BLaER1 treated with 17β-estradiol and CSF1 and Interleukin-3, amounts not matched to agents 10 nM and 100 nM (cell line): ENCODE data around the gene SORCS1.
"Not testable (repeated sequence)": the region's sequence is repeated elsewhere in the genome, so short reads cannot be mapped to it uniquely, and the experiment has no call there.

Source experiments
- H3K27ac ChIP-seq, 11 experiments: shearing (Covaris generic); formaldehyde crosslinking; 2 replicates each; pipeline ENCODE4 v1.8.1; 2022
- H3K27me3 ChIP-seq, 11 experiments: shearing (Covaris generic); formaldehyde crosslinking; 2 replicates each; pipeline ENCODE4 v1.8.1; 2022
- H3K36me3 ChIP-seq, 11 experiments: shearing (Covaris generic); formaldehyde crosslinking; 2 replicates each; pipeline ENCODE4 v1.8.1; 2022
- H3K4me1 ChIP-seq, 10 experiments: shearing (Covaris generic); formaldehyde crosslinking; 2 replicates each; pipeline ENCODE4 v1.8.1; 2022
- H3K4me2 ChIP-seq, 11 experiments: shearing (Covaris generic); formaldehyde crosslinking; 2 replicates each; pipeline ENCODE4 v1.8.1; 2022
- H3K4me3 ChIP-seq, 10 experiments: shearing (Covaris generic); formaldehyde crosslinking; 2 replicates each; pipeline ENCODE4 v1.8.1; 2022
- H3K9ac ChIP-seq, 11 experiments: shearing (Covaris generic); formaldehyde crosslinking; 2 replicates each; pipeline ENCODE4 v1.8.1; 2022
- H3K9me3 ChIP-seq, 11 experiments: shearing (Covaris generic); formaldehyde crosslinking; replicated peaks in 1 of 11; 2 replicates each; pipeline ENCODE4 v1.8.1; 2022
- H4K20me1 ChIP-seq, 11 experiments: shearing (Covaris generic); formaldehyde crosslinking; 2 replicates each; pipeline ENCODE4 v1.8.1; 2022
- Cebpa-rat ChIP-seq, 11 experiments: shearing (Covaris generic); IDR thresholded peaks; 2 replicates each; pipeline ENCODE4 v1.8.1; 2022

Gene SORCS1

DNA sequence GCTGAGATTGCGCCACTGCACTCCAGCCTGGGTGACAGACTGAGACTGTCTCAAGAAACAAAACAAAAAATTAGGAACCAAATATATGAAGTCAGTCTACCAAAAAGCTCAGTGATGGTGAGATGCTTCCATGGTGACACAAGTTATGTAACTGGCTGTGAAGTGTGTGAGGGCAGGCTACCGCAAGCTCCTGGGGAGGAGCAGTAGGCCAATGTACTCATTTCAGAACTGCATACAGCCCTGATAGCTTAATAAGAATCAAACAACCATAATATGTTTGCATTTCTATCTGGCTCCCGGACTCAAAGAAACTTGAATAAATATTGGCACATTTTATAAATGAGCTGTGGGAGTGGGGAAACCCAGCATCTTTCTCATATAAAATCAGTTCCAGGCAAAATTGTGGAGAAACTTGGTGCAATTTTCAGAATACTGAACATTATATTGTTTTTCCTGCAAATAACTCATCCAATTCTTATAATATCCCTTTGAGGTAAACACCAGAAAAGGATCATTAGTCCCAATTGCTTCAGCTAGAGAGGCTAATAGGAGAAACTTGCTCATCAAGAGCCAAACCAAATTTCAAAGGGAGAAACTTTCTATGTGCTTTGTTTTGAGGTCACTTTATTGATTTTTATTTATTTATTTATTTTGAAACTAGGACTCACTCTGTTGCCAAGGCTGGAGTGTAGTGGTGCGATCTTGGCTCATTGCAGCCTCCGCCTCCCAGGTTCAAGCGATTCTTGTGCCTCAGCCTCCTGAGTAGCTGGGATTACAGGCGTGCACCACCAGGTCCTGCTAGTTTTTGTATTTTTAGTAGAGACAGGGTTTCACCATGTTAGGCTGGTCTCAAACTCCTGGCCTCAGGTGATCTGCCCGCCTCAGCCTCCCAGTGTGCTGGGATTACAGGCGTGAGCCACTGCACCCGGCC, 127.0 kb downstream of the SORCS1 start:
- H3K27ac ChIP-seq, result no peak overlapping the region
- H3K4me2 ChIP-seq, result no peak overlapping the region
- no peak overlapping the region for H3K9ac ChIP-seq
- no peak overlapping the region for H3K4me3 ChIP-seq
- H3K4me1 ChIP-seq, result peaks cover 0 to 4% (median under 1%) of the 10 kb centered on the region in 10 experiments; a peak in 10 of 20 replicates
- H3K9me3 ChIP-seq, result peaks cover 0 to 8% (median 0%) of the 10 kb centered on the region in 11 experiments; a peak in 3 of 22 replicates
- no peaks in the 10 kb centered on the region for H4K20me1 ChIP-seq
- no peaks in the 10 kb centered on the region for H3K36me3 ChIP-seq
- H3K27me3 ChIP-seq, result no peaks in the 10 kb centered on the region
- TF ChIP-seq Cebpa-rat (IDR thresholded peaks at IDR 0.05), result no peak

DNA sequence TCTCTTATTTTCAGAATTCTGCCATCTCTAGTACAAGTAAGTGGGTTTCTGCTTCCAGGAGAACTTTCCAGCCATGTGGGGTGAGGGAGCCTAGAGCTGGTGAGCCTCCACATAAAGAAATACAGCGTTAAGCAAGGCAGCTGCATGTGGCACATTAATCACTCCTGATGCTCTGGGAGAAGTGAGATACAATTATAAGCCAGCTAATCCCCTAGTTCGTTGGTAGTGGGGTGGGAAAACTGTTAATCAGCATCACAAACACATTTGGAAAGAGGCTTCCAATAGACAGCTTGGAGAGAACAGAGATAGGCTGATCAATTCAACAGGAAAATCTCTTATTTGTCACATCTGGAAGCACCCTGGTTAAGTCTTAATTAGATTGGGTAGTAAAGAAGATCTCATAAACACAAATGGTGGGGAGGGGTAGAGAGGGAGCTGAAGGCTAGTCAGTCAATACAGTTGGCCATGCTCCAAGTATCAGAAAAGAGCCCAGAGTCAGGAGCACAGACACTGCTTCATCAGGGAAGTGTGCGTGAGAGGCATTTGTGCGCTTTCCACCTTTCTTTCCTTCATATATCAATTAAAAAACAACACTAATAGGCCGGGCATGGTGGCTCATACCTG, 130.6 kb downstream of the SORCS1 start:
- Histone ChIP-seq H3K27me3 (no peaks in the 10 kb centered on the region), H3K36me3 (no peaks in the 10 kb centered on the region), H3K9ac (no peak overlapping the region), H3K4me1 (peaks cover 0 to 14% (median 10%) of the 10 kb centered on the region in 10 experiments; a peak in 11 of 20 replicates), H3K4me3 (no peak overlapping the region), H4K20me1 (no peaks in the 10 kb centered on the region), H3K27ac (no peak overlapping the region), H3K9me3 (peaks cover 0 to 8% (median 0%) of the 10 kb centered on the region in 11 experiments; a peak in 3 of 22 replicates), H3K4me2 (no peak overlapping the region)
- TF ChIP-seq Cebpa-rat (IDR thresholded peaks at IDR 0.05), result no peak

DNA sequence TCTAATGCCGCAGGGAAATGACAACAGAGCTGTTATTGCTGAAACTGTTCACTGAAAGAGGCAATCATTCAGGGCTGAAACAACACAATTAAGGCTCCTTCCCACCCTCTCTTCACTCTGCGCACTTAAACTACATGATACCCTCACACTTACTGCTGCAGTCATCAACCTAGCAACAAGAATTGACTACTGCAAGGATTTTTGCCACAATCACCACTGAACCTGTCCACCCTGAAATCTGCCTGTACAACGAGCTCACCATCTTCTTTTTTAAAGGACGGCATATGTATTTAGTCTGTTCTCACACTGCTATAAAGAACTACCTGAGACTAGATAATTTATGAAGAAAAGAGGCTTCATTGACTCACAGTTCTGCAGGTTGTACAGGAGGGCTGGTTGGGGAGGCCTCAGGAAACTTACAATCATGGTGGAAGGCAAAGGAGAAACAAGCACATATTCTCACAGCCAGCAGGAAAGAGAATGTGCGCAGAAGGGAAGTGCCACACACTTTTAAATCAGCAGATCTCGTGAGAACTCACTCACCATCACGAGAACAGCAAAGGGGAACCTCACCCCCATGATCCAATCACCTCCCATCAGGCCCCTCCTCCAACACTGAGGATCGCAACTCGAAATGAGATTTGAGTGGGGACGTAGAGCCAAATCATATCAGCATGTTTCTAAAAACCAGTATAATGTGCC, 131.7 kb downstream of the SORCS1 start:
- H4K20me1 ChIP-seq, result no peaks in the 10 kb centered on the region
- no peaks in the 10 kb centered on the region for H3K36me3 ChIP-seq
- H3K4me3 ChIP-seq, result no peak overlapping the region
- no peak for TF ChIP-seq Cebpa-rat (IDR thresholded peaks at IDR 0.05)
- H3K27ac ChIP-seq, result peak overlapping the region in 2 of 11 experiments; percentile 5 to 8; a peak in 4 of 22 replicates
- H3K9me3 ChIP-seq, result peaks cover 0 to 8% (median 0%) of the 10 kb centered on the region in 11 experiments; a peak in 3 of 22 replicates
- H3K4me2 ChIP-seq, result peak overlapping the region in 9 of 11 experiments; percentile 4 to 58 (median 31); a peak in 14 of 22 replicates
- H3K4me1 ChIP-seq, result peaks cover 0 to 23% (median 19%) of the 10 kb centered on the region in 10 experiments; a peak in 15 of 20 replicates
- H3K9ac ChIP-seq, result no peak overlapping the region
- H3K27me3 ChIP-seq, result no peaks in the 10 kb centered on the region

DNA sequence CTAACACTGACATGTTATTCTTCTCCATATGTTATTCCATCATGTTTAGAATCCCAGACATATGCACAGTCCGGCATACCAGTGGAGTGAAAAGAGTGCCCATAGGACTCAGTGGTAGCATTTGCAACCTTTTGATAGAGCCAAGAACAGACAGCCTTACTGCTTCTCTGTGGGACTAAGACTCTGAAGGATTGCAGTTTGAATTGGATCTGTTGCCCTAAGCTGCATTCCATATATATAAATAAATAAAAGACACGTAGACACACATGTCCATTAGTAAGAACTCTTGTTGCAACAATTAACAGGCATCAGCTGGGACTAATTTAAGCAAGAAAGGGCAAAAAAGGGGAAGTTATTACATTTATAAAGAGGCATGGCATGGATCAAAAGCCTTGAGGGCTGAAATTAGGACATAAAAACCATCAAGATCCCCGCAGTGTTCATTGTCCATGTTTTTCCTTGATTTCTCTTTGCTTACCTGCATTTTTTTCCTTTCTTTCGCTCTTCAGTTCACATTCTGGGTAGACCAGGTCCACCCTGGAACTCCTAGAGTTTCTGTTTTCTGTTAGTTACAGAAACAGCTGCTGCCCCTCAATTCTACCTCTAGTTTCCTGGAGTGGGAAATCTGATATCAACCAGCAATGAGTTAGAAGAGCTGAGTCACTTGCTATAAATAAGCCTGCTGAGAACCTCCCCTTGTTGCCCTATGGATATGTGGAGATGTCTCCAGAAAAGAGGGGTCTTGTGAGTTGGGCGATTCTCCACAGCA, 132.4 kb downstream of the SORCS1 start:
- Histone ChIP-seq H3K27ac (peak overlapping the region in 3 of 11 experiments; percentile 5 to 32 (median 8); a peak in 4 of 22 replicates), H3K9me3 (peaks cover 0 to 8% (median 0%) of the 10 kb centered on the region in 11 experiments; a peak in 3 of 22 replicates), H3K9ac (no peak overlapping the region), H4K20me1 (no peaks in the 10 kb centered on the region), H3K27me3 (no peaks in the 10 kb centered on the region), H3K4me2 (peak overlapping the region in 10 of 11 experiments; percentile 4 to 58 (median 28); a peak in 15 of 22 replicates), H3K4me1 (peaks cover 0 to 27% (median 20%) of the 10 kb centered on the region in 10 experiments; a peak in 15 of 20 replicates), H3K36me3 (no peaks in the 10 kb centered on the region), H3K4me3 (no peak overlapping the region)
- TF ChIP-seq Cebpa-rat (IDR thresholded peaks at IDR 0.05), result no peak

DNA sequence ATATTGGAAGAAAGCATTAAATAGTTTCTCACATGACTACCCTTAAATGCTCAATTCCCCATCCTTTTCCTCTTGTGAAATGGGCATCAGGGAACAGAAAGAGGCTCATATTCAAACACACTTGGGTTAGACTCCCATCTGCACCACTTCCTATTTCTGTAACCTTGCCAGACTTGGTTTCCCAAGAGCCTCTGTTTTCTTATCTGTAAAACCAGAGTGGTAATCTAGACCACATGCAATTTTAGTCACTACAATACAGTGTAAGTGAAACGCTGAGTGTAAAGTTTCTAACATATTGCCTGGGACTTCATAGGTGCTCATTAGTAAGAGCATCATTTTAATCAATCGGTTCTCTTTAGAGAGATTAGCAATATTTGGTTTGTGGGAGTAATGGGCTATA, 136.3 kb downstream of the SORCS1 start:
- peak overlapping the region in 8 of 11 experiments; percentile 5 to 51 (median 38); a peak in 9 of 22 replicates for H3K4me2 ChIP-seq
- H4K20me1 ChIP-seq, result no peaks in the 10 kb centered on the region
- H3K27ac ChIP-seq, result peak overlapping the region in 3 of 11 experiments; percentile 24 to 42 (median 28); a peak in 4 of 22 replicates
- no peaks in the 10 kb centered on the region for H3K36me3 ChIP-seq
- H3K27me3 ChIP-seq, result no peaks in the 10 kb centered on the region
- no peak for TF ChIP-seq Cebpa-rat (IDR thresholded peaks at IDR 0.05)
- peaks cover 0 to 27% (median 20%) of the 10 kb centered on the region in 10 experiments; a peak in 15 of 20 replicates for H3K4me1 ChIP-seq
- no peak overlapping the region for H3K4me3 ChIP-seq
- H3K9me3 ChIP-seq, result peaks cover 0 to 6% (median 0%) of the 10 kb centered on the region in 11 experiments; a peak in 3 of 22 replicates
- H3K9ac ChIP-seq, result no peak overlapping the region

DNA sequence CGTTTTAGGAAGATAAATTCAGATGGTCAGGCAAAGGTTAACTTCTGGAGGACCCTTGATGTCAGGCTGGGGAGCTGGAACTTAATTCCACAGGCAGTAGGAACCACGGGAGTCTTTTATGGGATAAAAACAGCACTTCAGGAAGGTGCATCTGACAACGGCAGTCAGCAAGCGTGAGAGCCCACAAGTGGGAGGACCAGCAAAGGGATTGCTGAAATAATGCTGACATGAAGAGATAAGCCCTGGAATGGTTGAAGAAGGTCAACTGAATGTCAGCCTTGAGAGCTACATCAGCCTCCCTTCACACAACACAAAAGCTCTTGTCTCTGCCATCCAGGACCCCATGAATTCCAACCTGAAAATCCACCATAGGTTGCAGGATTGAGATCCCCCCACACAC, 138.8 kb downstream of the SORCS1 start:
- Histone ChIP-seq H4K20me1 (no peaks in the 10 kb centered on the region), H3K4me1 (peaks cover 0 to 13% (median 10%) of the 10 kb centered on the region in 10 experiments; a peak in 11 of 20 replicates), H3K9ac (no peak overlapping the region), H3K4me3 (no peak overlapping the region), H3K27me3 (no peaks in the 10 kb centered on the region), H3K4me2 (no peak overlapping the region), H3K36me3 (no peaks in the 10 kb centered on the region), H3K27ac (no peak overlapping the region), H3K9me3 (no peaks in the 10 kb centered on the region)
- no peak for TF ChIP-seq Cebpa-rat (IDR thresholded peaks at IDR 0.05)

DNA sequence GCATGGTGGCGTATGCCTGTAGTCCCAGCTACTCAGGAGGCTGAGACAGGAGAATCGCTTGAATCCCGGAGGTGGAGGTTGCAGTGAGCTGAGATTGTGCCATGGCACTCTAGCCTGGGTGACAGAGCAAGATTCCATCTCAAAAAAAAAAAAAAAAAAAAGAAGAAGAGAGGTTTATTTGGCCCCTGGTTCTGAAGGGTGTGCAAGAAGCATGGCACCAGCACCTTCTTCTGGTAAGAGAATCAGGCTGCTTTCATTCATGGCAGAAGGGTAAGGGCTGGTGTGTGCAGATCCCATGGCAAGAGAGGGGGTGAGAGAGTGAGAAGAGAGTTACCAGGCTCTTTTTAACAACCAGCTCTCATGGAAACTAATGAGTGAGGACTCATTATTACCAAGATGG, 140.5 kb downstream of the SORCS1 start:
- not testable (repeated sequence) for H3K9ac ChIP-seq, H3K4me2 ChIP-seq, H3K36me3 ChIP-seq, H3K27me3 ChIP-seq, H3K4me3 ChIP-seq, H4K20me1 ChIP-seq, H3K9me3 ChIP-seq, H3K27ac ChIP-seq
- H3K4me1 ChIP-seq, result peaks cover 0 to 13% (median 10%) of the 10 kb centered on the region in 10 experiments; a peak in 11 of 20 replicates

DNA sequence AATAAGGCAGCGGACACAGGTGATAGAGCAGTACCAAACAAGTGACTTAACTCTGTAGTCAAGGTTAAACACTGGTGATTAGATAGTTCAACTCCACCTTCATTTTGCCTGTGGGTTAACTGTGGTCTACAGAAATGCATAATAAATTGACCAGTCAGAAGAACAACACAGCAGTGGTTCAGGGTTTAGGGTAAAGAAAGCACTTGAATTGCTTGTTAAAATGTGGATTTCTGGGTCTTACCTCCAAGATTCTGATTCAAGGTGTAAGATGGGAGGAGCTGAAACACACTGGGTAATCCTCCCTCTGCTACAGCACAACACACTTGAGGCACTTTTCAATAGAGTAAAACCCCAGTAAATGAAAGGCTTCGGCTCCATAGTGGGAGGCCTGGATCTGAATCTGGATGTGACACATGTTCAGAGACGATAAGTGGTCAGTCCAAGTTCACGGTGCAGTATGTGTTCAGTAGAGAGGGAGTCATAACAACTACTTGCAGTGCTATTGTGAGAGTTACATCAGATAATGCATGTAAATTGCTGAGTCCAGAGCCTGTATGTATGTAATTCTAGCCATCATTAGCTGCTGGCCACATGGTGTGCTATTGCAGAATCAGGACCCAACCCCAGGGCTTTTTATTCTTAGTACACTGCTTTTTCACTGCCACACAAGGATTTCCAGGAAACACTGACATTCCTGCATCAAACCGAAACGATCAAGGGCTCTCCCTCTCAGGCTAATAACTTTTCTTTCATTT, 141.7 kb downstream of the SORCS1 start:
- H3K4me3 ChIP-seq, result no peak overlapping the region
- H3K36me3 ChIP-seq, result no peaks in the 10 kb centered on the region
- no peaks in the 10 kb centered on the region for H4K20me1 ChIP-seq
- H3K4me1 ChIP-seq, result peaks cover 0 to 3% (median 1%) of the 10 kb centered on the region in 10 experiments; a peak in 10 of 20 replicates
- no peaks in the 10 kb centered on the region for H3K9me3 ChIP-seq
- H3K9ac ChIP-seq, result no peak overlapping the region
- no peak overlapping the region for H3K27ac ChIP-seq
- no peaks in the 10 kb centered on the region for H3K27me3 ChIP-seq
- TF ChIP-seq Cebpa-rat (IDR thresholded peaks at IDR 0.05), result no peak
- H3K4me2 ChIP-seq, result no peak overlapping the region
